GM23338 (cell line): Measurements from ENCODE around the gene GRK5. TPM values are rescaled to one million over a fixed set of nuclear protein-coding genes. Genes with fewer than 3 reads are reported as not detected.

Experiments used
- ATAC-seq: fragments of 200-7000 bp; cut with Tn5 transposase; 3 replicates; pipeline ENCODE4 v1.9.1; 2020
- DNase-seq: peaks from one replicate; pipeline ENCODE4 v3.0.0-alpha.2; 2015; ENCODE audit warnings: low spot score
- H2AFZ ChIP-seq: fragments of 200-600 bp; sonication (generic); 2 replicates; pipeline ENCODE4 v1.8.0; 2016; ENCODE audit warnings: antibody characterized with exemption, mild to moderate bottlenecking, moderate library complexity
- H3F3A ChIP-seq: fragments of 200-600 bp; sonication (generic); replicated peaks from 2 replicates; pipeline ENCODE4 v1.8.0; 2017; ENCODE audit warnings: antibody characterized with exemption, mixed run types, low read depth
- H3K27ac ChIP-seq: fragments of 200-600 bp; sonication (generic); 2 replicates; pipeline ENCODE4 v1.6.1; 2016; ENCODE audit warnings: low read depth
- H3K27me3 ChIP-seq: fragments of 200-600 bp; sonication (generic); 2 replicates; pipeline ENCODE4 v1.8.0; 2016; ENCODE audit warnings: mild to moderate bottlenecking, mixed run types, moderate library complexity; ENCODE audit not compliant: insufficient read depth
- H3K36me3 ChIP-seq: fragments of 200-600 bp; sonication (generic); 2 replicates; pipeline ENCODE4 v1.8.0; 2016; ENCODE audit warnings: mild to moderate bottlenecking; ENCODE audit not compliant: insufficient read depth
- H3K4me1 ChIP-seq: fragments of 200-600 bp; sonication (generic); 2 replicates; pipeline ENCODE4 v1.8.0; 2016; ENCODE audit warnings: mild to moderate bottlenecking, moderate library complexity; ENCODE audit not compliant: insufficient read depth
- H3K4me2 ChIP-seq: fragments of 200-600 bp; sonication (generic); 2 replicates; pipeline ENCODE4 v1.7.1; 2017; ENCODE audit warnings: mixed run types
- H3K4me3 ChIP-seq: fragments of 200-600 bp; sonication (generic); 2 replicates; pipeline ENCODE4 v1.6.1; 2016; ENCODE audit warnings: mixed run types
- H3K79me2 ChIP-seq: fragments of 200-600 bp; sonication (generic); replicated peaks from 2 replicates; pipeline ENCODE4 v1.8.0; 2017; ENCODE audit warnings: mild to moderate bottlenecking; ENCODE audit not compliant: insufficient read depth
- H3K9me2 ChIP-seq: fragments of 200-600 bp; sonication (generic); 2 replicates; pipeline ENCODE4 v1.8.0; 2017; ENCODE audit not compliant: insufficient read depth
- H4K20me1 ChIP-seq: fragments of 200-600 bp; sonication (generic); replicated peaks from 2 replicates; pipeline ENCODE4 v1.8.0; 2017; ENCODE audit warnings: mild to moderate bottlenecking; ENCODE audit not compliant: insufficient read depth
- H3K27ac Mint-ChIP-seq: 2 replicates; pipeline ENCODE4 v1.8.0; 2020; ENCODE audit warnings: inconsistent platforms, mild to moderate bottlenecking, moderate library complexity, mixed read lengths
- H3K27me3 Mint-ChIP-seq: 3 replicates; pipeline ENCODE4 v1.8.0; 2022; ENCODE audit warnings: low read depth, mild to moderate bottlenecking, moderate library complexity, mixed read lengths, inconsistent platforms; ENCODE audit not compliant: insufficient read depth, poor library complexity
- H3K36me3 Mint-ChIP-seq: 3 replicates; pipeline ENCODE4 v1.8.0; 2021; ENCODE audit warnings: low read depth, mild to moderate bottlenecking, inconsistent platforms, moderate library complexity, mixed read lengths
- H3K4me1 Mint-ChIP-seq: 3 replicates; pipeline ENCODE4 v1.8.0; 2020; ENCODE audit warnings: mild to moderate bottlenecking, inconsistent platforms, mixed read lengths
- H3K4me3 Mint-ChIP-seq: 3 replicates; pipeline ENCODE4 v1.8.0; 2021; ENCODE audit warnings: moderate library complexity, mild to moderate bottlenecking, inconsistent platforms, mixed read lengths
- H3K9me3 Mint-ChIP-seq: 3 replicates; pipeline ENCODE4 v1.8.0; 2020; ENCODE audit warnings: moderate library complexity, mild to moderate bottlenecking, inconsistent platforms, mixed read lengths
- CREB1 ChIP-seq: fragments of 250-450 bp; sonication (Bioruptor Pico); IDR thresholded peaks from 2 replicates; pipeline ENCODE4 v1.5.0; 2020; ENCODE audit warnings: low read depth, mild to moderate bottlenecking, moderate library complexity
- CTCF ChIP-seq, 2 experiments: fragments of 200-600 bp in 1 of 2; sonication (generic) in 1 of 2; conservative IDR thresholded peaks; 2 replicates each; pipeline versions ENCODE4 v1.5.1 to v1.6.1; 2016 to 2017; ENCODE audit warnings: antibody characterized with exemption in 2 of 2, low read depth in 2 of 2, mild to moderate bottlenecking in 2 of 2, moderate library complexity in 1 of 2
- NANOG ChIP-seq: IDR thresholded peaks from 2 replicates; pipeline ENCODE4 v1.6.1; 2016; ENCODE audit warnings: antibody characterized with exemption, borderline replicate concordance
- REST ChIP-seq: IDR thresholded peaks from one replicate; pipeline ENCODE4 v1.6.1; 2018; ENCODE audit warnings: antibody characterized with exemption; ENCODE audit not compliant: unreplicated experiment
- ZNF331 ChIP-seq: fragments of 250-450 bp; sonication (Bioruptor Pico); IDR thresholded peaks from 2 replicates; pipeline ENCODE4 v1.5.0; 2020; ENCODE audit warnings: low read depth, mild to moderate bottlenecking, moderate library complexity
- ZNF462 ChIP-seq: fragments of 250-450 bp; sonication (Bioruptor Pico); IDR thresholded peaks from 2 replicates; pipeline ENCODE4 v1.5.0; 2020; ENCODE audit warnings: mild to moderate bottlenecking, moderate library complexity
- polyA plus RNA-seq: library from polyadenylated mRNA; unstranded; fragments of >200 nt; fragmentation: Nextera tagmentation; extraction: Ambion mirVana; gene quantifications from 2 replicates; pipeline ENCODE4 v1.2.1, GENCODE V29; 2016
- total RNA-seq: library from RNA; depleted of rRNA; stranded (reverse); fragments of >200 nt; shearing (Covaris generic); gene quantifications from 2 replicates; pipeline ENCODE4 v1.2.3, GENCODE V29; 2014

GRK5 gene
- total and polyA plus RNA-seq, 2 experiments from 2014 or later: 0.53 to 2.0 TPM

- no peak for TF ChIP-seq CTCF (conservative IDR thresholded peaks at IDR 0.05; ENCODE audit: low read depth in 2 of 2)
- no peak for TF ChIP-seq REST
Measured at GRCh38 chr10:119174109-119174508, 33.3 kb upstream of the GRK5 start (continued).

GRCh38 chr10:119176166-119176565 lies 31.2 kb upstream of the GRK5 start:
- H4K20me1 ChIP-seq: peaks cover 13% of the 10 kb centered on the region; the same call in 1 of the 2 replicates
- peaks cover 8% of the 10 kb centered on the region; the same call in 1 of the 2 replicates for H3F3A ChIP-seq
- 0 out of 2 replicates have a peak, but pooled peaks cover 5% of the 10 kb centered on the region for H3K4me1 ChIP-seq
- H3K27ac Mint-ChIP-seq: no peak overlapping the region
- no peak overlapping the region for H2AFZ ChIP-seq
- H3K27me3 ChIP-seq: no peaks in the 10 kb centered on the region
- H3K9me3 Mint-ChIP-seq: peaks cover 6% of the 10 kb centered on the region; the same call in 1 of the 3 replicates
- H3K27ac ChIP-seq: no peak overlapping the region; the same call in 1 of the 2 replicates
- TF ChIP-seq CREB1 (CRISPR knock-in tag): no peak
- no peaks in the 10 kb centered on the region for H3K9me2 ChIP-seq
- H3K4me3 ChIP-seq: no peak overlapping the region
- peaks cover 11% of the 10 kb centered on the region for H3K27me3 Mint-ChIP-seq
- no peaks in the 10 kb centered on the region; the same call in 2 of the 3 replicates for H3K4me1 Mint-ChIP-seq
- H3K79me2 ChIP-seq: peaks cover 48% of the 10 kb centered on the region
- H3K4me3 Mint-ChIP-seq: peak overlapping the region; percentile 18; the same call in 1 of the 3 replicates
- H3K4me2 ChIP-seq: no peak overlapping the region
- ATAC-seq (no peak), DNase-seq (no peak)
- H3K36me3 ChIP-seq: peaks cover 42% of the 10 kb centered on the region
- peaks cover 50% of the 10 kb centered on the region for H3K36me3 Mint-ChIP-seq

GRCh38 chr10:119177708-119178371 lies 29.5 kb upstream of the GRK5 start:
- DNase-seq (no peak), ATAC-seq (peak; percentile 7; the same call in 1 of the 3 replicates)
- no peaks in the 10 kb centered on the region for H3K9me2 ChIP-seq
- peaks cover 11% of the 10 kb centered on the region for H3K27me3 Mint-ChIP-seq
- no peaks in the 10 kb centered on the region for H3K27me3 ChIP-seq
- peaks cover 6% of the 10 kb centered on the region; the same call in 1 of the 2 replicates for H4K20me1 ChIP-seq
- peaks cover 36% of the 10 kb centered on the region for H3K36me3 Mint-ChIP-seq
- peaks cover 26% of the 10 kb centered on the region for H3K36me3 ChIP-seq
- H3K4me3 ChIP-seq: peak overlapping the region; percentile 90
- H3K4me3 Mint-ChIP-seq: peak overlapping the region; percentile 96
- H3K9me3 Mint-ChIP-seq: peaks cover 7% of the 10 kb centered on the region; the same call in 2 of the 3 replicates
- H3K4me1 ChIP-seq: 0 out of 2 replicates have a peak, but pooled peaks cover 5% of the 10 kb centered on the region
- peak overlapping the region; percentile 96 for H3K27ac Mint-ChIP-seq
- H3F3A ChIP-seq: peaks cover 8% of the 10 kb centered on the region; the same call in 1 of the 2 replicates
- peaks cover 48% of the 10 kb centered on the region for H3K79me2 ChIP-seq
- H3K4me1 Mint-ChIP-seq: no peaks in the 10 kb centered on the region; the same call in 2 of the 3 replicates
- H3K4me2 ChIP-seq: peak overlapping the region; percentile 95
- peak overlapping the region; percentile 56; the same call in 1 of the 2 replicates for H2AFZ ChIP-seq
- H3K27ac ChIP-seq: 0 out of 2 replicates have a peak overlapping the region, but pooled peaks have one; percentile 51
- TF ChIP-seq NANOG (no peak), ZNF462 (CRISPR knock-in tag) (no peak), ZNF331 (CRISPR knock-in tag) (no peak)
